ENCODE results near the gene RAB11FIP4. TPM values are rescaled to one million over a fixed set of nuclear protein-coding genes. Genes with fewer than 3 reads are reported as not detected.

RAB11FIP4 gene
- total and polyA plus RNA-seq, 7 donors = 0.66 to 32.5 (median 1.8) TPM

- H3K36me3 ChIP-seq = no peaks in the 10 kb centered on the region
- DNase-seq = no peak
- no peak overlapping the region for H3K4me3 ChIP-seq
- TF ChIP-seq EP300 (IDR thresholded peaks at IDR 0.05) (no peak), POLR2A (IDR thresholded peaks at IDR 0.05) (no peak), POLR2AphosphoS5 (IDR thresholded peaks at IDR 0.05) (no peak)
- TF ChIP-seq, protein P1, sequence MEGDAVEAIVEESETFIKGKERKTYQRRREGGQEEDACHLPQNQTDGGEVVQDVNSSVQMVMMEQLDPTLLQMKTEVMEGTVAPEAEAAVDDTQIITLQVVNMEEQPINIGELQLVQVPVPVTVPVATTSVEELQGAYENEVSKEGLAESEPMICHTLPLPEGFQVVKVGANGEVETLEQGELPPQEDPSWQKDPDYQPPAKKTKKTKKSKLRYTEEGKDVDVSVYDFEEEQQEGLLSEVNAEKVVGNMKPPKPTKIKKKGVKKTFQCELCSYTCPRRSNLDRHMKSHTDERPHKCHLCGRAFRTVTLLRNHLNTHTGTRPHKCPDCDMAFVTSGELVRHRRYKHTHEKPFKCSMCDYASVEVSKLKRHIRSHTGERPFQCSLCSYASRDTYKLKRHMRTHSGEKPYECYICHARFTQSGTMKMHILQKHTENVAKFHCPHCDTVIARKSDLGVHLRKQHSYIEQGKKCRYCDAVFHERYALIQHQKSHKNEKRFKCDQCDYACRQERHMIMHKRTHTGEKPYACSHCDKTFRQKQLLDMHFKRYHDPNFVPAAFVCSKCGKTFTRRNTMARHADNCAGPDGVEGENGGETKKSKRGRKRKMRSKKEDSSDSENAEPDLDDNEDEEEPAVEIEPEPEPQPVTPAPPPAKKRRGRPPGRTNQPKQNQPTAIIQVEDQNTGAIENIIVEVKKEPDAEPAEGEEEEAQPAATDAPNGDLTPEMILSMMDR (IDR thresholded peaks at IDR 0.05) = no peak
- intact Hi-C loops (cut with DNase I) = no loop called here
- no peaks in the 10 kb centered on the region for H3K27me3 ChIP-seq
- 37 to 50% methylated on average over 7 of the region's 7 CpGs for WGBS, 2 donors
- H3K27ac ChIP-seq = no peak overlapping the region
- H3K9me3 ChIP-seq = no peaks in the 10 kb centered on the region
- no peaks in the 10 kb centered on the region for H3K4me1 ChIP-seq
These were observed 23.6 kb downstream of the RAB11FIP4 start for GRCh38 chr17:31415004-31415454.

DNA sequence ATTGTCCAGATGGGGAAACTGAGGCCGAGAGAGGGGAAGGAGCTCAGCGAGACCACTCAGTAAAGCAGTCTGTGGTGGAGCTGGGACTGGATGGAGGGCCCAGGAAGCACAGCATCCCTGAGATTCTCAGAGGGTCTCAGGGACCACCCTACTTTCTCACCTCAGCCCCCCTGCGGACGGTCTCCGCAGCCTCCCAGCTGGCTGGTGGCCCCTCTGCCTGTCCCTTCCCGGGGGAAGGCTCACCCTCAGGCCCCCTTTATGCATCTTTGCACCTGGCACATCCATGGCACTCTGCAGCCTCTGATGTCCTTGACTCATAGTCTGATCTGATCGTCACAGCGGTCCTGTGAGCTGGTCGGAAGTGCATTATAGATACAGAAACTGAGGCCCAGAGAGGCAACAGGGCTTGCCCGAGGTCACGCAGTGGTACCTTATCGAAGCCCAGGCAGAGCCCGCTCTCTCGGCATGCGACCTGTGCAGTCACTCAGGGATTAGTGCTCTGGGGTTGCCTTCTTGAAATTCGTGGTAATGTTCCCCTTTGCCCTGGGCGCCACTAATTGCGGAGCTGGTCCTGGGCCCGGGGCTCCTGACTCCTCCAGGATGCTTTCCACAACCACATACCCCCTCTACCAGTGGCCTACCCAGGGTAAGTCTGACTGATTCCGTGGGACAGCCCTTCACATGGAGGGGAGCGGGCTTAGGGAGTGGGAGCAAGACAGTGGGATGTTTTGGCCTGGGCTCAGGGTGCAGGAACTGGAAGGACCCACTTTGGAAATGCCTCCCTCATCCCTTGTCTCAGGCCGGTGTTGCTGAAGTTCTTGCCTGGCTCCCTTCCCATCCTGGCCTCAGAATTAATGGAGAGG lies 24.4 kb downstream of the RAB11FIP4 start:
- H3K36me3 ChIP-seq = no peaks in the 10 kb centered on the region
- no peak overlapping the region for H3K4me3 ChIP-seq
- DNase-seq = no peak
- no peak overlapping the region for H3K27ac ChIP-seq
- WGBS, 2 donors = 85 to 89% methylated on average over 22 of the region's 22 CpGs
- TF ChIP-seq EP300 (IDR thresholded peaks at IDR 0.05) = no peak
- no peak for TF ChIP-seq POLR2A (IDR thresholded peaks at IDR 0.05)
- TF ChIP-seq POLR2AphosphoS5 (IDR thresholded peaks at IDR 0.05) = no peak
- TF ChIP-seq, protein P1 (IDR thresholded peaks at IDR 0.05) = no peak
- H3K27me3 ChIP-seq = no peaks in the 10 kb centered on the region
- intact Hi-C loops (cut with DNase I) = no loop called here
- no peaks in the 10 kb centered on the region for H3K4me1 ChIP-seq
- no peaks in the 10 kb centered on the region for H3K9me3 ChIP-seq

DNA sequence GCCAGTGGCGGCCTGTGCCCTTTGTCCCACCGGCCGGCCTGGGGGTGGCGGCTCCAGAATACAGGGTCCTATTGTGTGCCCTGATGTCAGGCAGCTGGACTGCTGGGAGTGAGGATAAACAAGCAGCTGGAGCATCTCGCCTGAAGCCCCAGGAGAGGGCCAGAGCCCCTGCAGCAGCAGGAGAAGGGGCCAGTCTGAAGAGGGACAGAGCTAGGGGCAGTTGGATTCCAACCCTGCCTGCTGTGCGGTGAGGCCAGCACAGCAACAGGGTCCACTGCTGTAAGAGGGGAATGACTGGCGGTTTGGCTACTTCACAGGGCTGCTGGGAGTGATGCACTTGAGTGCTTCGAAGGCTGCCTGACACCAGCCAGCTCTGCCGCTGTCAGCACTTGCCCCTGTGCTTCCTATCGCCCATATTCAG lies 25.0 kb downstream of the RAB11FIP4 start:
- intact Hi-C loops (cut with DNase I) = no loop called here
- TF ChIP-seq EP300 (IDR thresholded peaks at IDR 0.05) (no peak), POLR2A (IDR thresholded peaks at IDR 0.05) (no peak), POLR2AphosphoS5 (IDR thresholded peaks at IDR 0.05) (no peak)
- TF ChIP-seq, protein P1 (IDR thresholded peaks at IDR 0.05) = no peak
- no peak for DNase-seq
- whole genome bisulfite sequencing, 2 donors = 69 to 77% methylated on average over 10 of the region's 10 CpGs
- peak overlapping the region in 3 of 4 donors; percentile 26 to 57 (median 34) for H3K27ac ChIP-seq
- H3K36me3 ChIP-seq = no peaks in the 10 kb centered on the region
- H3K9me3 ChIP-seq = no peaks in the 10 kb centered on the region
- H3K4me1 ChIP-seq = no peaks in the 10 kb centered on the region
- H3K4me3 ChIP-seq = no peak overlapping the region
- H3K27me3 ChIP-seq = no peaks in the 10 kb centered on the region

- H3K4me1 ChIP-seq = no peaks in the 10 kb centered on the region
- 81 to 87% methylated on average over 10 of the region's 10 CpGs for WGBS, 2 donors
- H3K27me3 ChIP-seq = no peaks in the 10 kb centered on the region
- H3K27ac ChIP-seq = peak overlapping the region in 3 of 4 donors; percentile 26 to 57 (median 34)
- no peak for DNase-seq
- H3K36me3 ChIP-seq = no peaks in the 10 kb centered on the region
- no peak for TF ChIP-seq POLR2A (IDR thresholded peaks at IDR 0.05)
- TF ChIP-seq EP300 (IDR thresholded peaks at IDR 0.05) = no peak
- TF ChIP-seq, protein P1 (IDR thresholded peaks at IDR 0.05) = no peak
- TF ChIP-seq POLR2AphosphoS5 (IDR thresholded peaks at IDR 0.05) = no peak
- intact Hi-C loops (cut with DNase I) = no loop called here
- no peaks in the 10 kb centered on the region for H3K9me3 ChIP-seq
- no peak overlapping the region for H3K4me3 ChIP-seq
These were observed 25.7 kb downstream of the RAB11FIP4 start for GRCh38 chr17:31417051-31417792.
